SW480 (cell line): ENCODE data around the gene GDPD1.

Source experiments
- DNase-seq: peaks from one replicate; pipeline ENCODE4 v3.0.0-alpha.2; 2016; ENCODE audit warnings: low spot score

Gene GDPD1

DNA sequence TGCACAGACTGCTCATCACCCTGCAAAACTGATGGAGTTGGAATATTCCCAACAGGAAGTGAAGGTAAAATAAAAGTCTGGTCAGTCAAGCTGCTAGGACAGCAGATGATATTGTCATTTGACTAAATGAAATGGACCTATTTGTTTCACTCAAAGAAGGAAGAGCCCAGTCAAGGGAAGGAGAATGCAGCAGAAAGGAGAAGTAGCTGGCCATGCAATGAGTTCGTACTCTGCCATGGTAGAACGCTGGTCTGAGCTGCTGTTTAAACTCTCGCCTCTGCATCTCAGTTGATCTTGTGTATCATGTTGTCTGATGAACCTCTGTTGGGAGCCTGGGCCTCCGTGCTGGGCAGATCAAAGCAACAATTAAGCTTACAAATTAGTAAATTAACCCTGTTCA is 95.6 kb downstream of the GDPD1 start:
- DNase-seq = no peak
